ENCODE data around the gene IL11RA. TPM values are rescaled to one million over a fixed set of nuclear protein-coding genes. Genes with fewer than 3 reads are reported as not detected.

The IL11RA gene
- total and polyA plus RNA-seq, 2 of the 8 experiments (the other 6 are each of a cell fraction or from before 2014, with no cell fraction given): 5.5 to 9.1 TPM

GRCh38 chr9:34669809-34670562, 18.0 kb downstream of the IL11RA start (continued):
- TF ChIP-seq RFX5 (IDR thresholded peaks at IDR 0.05; ENCODE audit: borderline replicate concordance, low read depth, low read length): no peak

Measured in H1 (cell line).